ENCODE measurements around the gene DNM3.

The DNM3 gene

GRCh38 chr1:172393354-172393753 lies 552.1 kb downstream of the DNM3 start:
- TF ChIP-seq CTCF (conservative IDR thresholded peaks at IDR 0.05; ENCODE audit: low read depth, low read length), result no peak
- H3K4me3 ChIP-seq (ENCODE audit: low read length), result no peak overlapping the region

GRCh38 chr1:172394141-172394751 lies 552.9 kb downstream of the DNM3 start:
- H3K4me3 ChIP-seq (ENCODE audit: low read length), result no peak overlapping the region
- TF ChIP-seq CTCF (conservative IDR thresholded peaks at IDR 0.05; ENCODE audit: low read depth, low read length), result no peak
- no peak for DNase-seq (ENCODE audit: low read depth)

More at GRCh38 chr1:172393354-172393753, 552.1 kb downstream of the DNM3 start:
- no peak for DNase-seq (ENCODE audit: low read depth)

GRCh38 chr1:172394811-172395210 lies 553.5 kb downstream of the DNM3 start:
- no peak overlapping the region for H3K4me3 ChIP-seq (ENCODE audit: low read length)
- no peak for DNase-seq (ENCODE audit: low read depth)
- no peak for TF ChIP-seq CTCF (conservative IDR thresholded peaks at IDR 0.05; ENCODE audit: low read depth, low read length)

GRCh38 chr1:172395576-172395975 lies 554.3 kb downstream of the DNM3 start:
- TF ChIP-seq CTCF (conservative IDR thresholded peaks at IDR 0.05; ENCODE audit: low read depth, low read length), result no peak
- no peak overlapping the region for H3K4me3 ChIP-seq (ENCODE audit: low read length)
- no peak for DNase-seq (ENCODE audit: low read depth)

- no peak overlapping the region for H3K4me3 ChIP-seq (ENCODE audit: low read length)
- DNase-seq (ENCODE audit: low read depth), result peak; percentile 70
- TF ChIP-seq CTCF (conservative IDR thresholded peaks at IDR 0.05; ENCODE audit: low read depth, low read length), result no peak
Observed at GRCh38 chr1:172397221-172397620, 555.9 kb downstream of the DNM3 start.

GRCh38 chr1:172397633-172398032 lies 556.3 kb downstream of the DNM3 start:
- H3K4me3 ChIP-seq (ENCODE audit: low read length), result no peak overlapping the region
- no peak for DNase-seq (ENCODE audit: low read depth)
- TF ChIP-seq CTCF (conservative IDR thresholded peaks at IDR 0.05; ENCODE audit: low read depth, low read length), result no peak

- no peak for DNase-seq (ENCODE audit: low read depth)
- no peak overlapping the region for H3K4me3 ChIP-seq (ENCODE audit: low read length)
- no peak for TF ChIP-seq CTCF (conservative IDR thresholded peaks at IDR 0.05; ENCODE audit: low read depth, low read length)
Observed at GRCh38 chr1:172398193-172398592, 556.9 kb downstream of the DNM3 start.
